ENCODE data around the gene SERPINH1. TPM values are rescaled to one million over a fixed set of nuclear protein-coding genes. Genes with fewer than 3 reads are reported as not detected.

Gene SERPINH1
- polyA plus RNA-seq, 3 donors, result 1.6 to 4.6 (median 2.1) TPM

DNA sequence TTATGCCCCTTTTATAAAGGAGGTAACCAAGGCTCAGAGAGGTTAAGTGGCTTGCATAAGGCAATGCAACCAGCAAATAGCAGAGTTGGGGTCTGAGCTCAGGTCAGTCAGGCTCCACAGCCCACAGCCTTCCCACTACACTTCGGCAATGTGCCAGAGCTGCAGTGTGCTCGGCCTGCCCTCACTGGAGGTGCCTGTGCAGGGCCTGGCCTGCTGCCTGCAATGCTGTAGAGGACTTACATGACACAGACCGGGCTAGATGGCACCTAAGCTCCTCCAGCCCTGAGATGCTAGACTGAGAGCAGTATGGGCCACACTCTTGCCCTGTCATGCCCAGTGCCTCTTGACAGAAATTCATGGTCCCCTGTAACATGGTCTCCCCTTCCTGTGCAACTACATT, 49.8 kb downstream of the SERPINH1 start:
- Histone ChIP-seq H4K20me1 (ENCODE audit: insufficient read depth, low read length) (no peaks in the 10 kb centered on the region), H3K9me3 (replicated peaks in 1 of 2; ENCODE audit: control insufficient read depth in 1 of 2, insufficient read depth in 1 of 2, low read length in 2 of 2) (no peaks in the 10 kb centered on the region), H3K4me3 (replicated peaks in 1 of 3; ENCODE audit: low read depth in 2 of 3, low read length in 3 of 3) (no peak overlapping the region), H3K36me3 (replicated peaks in 1 of 2; ENCODE audit: control insufficient read depth in 1 of 2, insufficient read depth in 2 of 2, low read length in 2 of 2) (no peaks in the 10 kb centered on the region), H3K79me2 (ENCODE audit: insufficient read depth, low read length) (no peaks in the 10 kb centered on the region), H2AFZ (ENCODE audit: insufficient read depth, low read depth, low read length, poor library complexity, severe bottlenecking) (no peak overlapping the region), H3K4me1 (ENCODE audit: control insufficient read depth in 1 of 2, insufficient read depth in 2 of 2, low read length in 2 of 2) (no peaks in the 10 kb centered on the region), H3K27me3 (ENCODE audit: control insufficient read depth in 2 of 2, insufficient read depth in 2 of 2, low read length in 2 of 2) (no peaks in the 10 kb centered on the region), H3K27ac (ENCODE audit: low read depth in 1 of 2, low read length in 2 of 2) (no peak overlapping the region), H3K4me2 (replicated peaks; ENCODE audit: extremely low read depth, low read length, poor library complexity, severe bottlenecking) (no peak overlapping the region), H3K9ac (ENCODE audit: insufficient read depth, low read length, poor library complexity, severe bottlenecking) (no peak overlapping the region)
- no peak overlapping the region for H3K27ac Mint-ChIP-seq
- no peak overlapping the region for H3K4me3 Mint-ChIP-seq
- H3K36me3 Mint-ChIP-seq, result no peaks in the 10 kb centered on the region
- no peak for DNase-seq
- H3K9me3 Mint-ChIP-seq, result no peaks in the 10 kb centered on the region
- peaks cover 2 to 10% (median 7%) of the 10 kb centered on the region in 3 donors for H3K27me3 Mint-ChIP-seq (ENCODE audit: low read depth in 3 of 3)
- intact Hi-C loops (cut with micrococcal nuclease), result no loop called here
- TF ChIP-seq, protein P1, sequence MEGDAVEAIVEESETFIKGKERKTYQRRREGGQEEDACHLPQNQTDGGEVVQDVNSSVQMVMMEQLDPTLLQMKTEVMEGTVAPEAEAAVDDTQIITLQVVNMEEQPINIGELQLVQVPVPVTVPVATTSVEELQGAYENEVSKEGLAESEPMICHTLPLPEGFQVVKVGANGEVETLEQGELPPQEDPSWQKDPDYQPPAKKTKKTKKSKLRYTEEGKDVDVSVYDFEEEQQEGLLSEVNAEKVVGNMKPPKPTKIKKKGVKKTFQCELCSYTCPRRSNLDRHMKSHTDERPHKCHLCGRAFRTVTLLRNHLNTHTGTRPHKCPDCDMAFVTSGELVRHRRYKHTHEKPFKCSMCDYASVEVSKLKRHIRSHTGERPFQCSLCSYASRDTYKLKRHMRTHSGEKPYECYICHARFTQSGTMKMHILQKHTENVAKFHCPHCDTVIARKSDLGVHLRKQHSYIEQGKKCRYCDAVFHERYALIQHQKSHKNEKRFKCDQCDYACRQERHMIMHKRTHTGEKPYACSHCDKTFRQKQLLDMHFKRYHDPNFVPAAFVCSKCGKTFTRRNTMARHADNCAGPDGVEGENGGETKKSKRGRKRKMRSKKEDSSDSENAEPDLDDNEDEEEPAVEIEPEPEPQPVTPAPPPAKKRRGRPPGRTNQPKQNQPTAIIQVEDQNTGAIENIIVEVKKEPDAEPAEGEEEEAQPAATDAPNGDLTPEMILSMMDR (IDR thresholded peaks at IDR 0.05), result no peak
- no peaks in the 10 kb centered on the region for H3K4me1 Mint-ChIP-seq
- WGBS (ENCODE audit: insufficient coverage), result 90% methylated on average over 3 of the region's 3 CpGs

DNA sequence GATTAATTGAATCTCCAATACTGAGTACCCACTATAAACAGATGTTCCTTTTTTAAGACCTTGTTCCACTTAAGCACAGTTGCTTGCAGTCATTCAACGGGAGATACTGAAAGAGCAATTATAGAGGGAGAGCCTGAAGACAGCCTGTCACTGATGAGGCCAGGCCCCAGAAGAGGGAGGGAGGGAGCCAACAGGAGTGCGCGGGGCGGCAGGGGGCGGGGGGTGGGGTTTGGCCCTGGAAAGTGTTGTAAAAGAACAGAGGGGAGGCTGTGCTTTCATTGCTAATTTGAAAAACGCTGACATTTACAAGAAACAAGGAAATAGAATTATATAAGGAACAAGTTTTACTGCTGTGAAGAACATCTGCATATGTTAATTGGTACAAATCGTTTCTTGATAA, 53.7 kb downstream of the SERPINH1 start:
- no peak overlapping the region for H2AFZ ChIP-seq (ENCODE audit: insufficient read depth, low read depth, low read length, poor library complexity, severe bottlenecking)
- Mint-ChIP-seq H3K27ac (peak overlapping the region in 1 of 7 donors; percentile 65), H3K9me3 (peaks cover 0 to 10% (median 4%) of the 10 kb centered on the region in 7 donors), H3K4me3 (no peak overlapping the region), H3K36me3 (no peaks in the 10 kb centered on the region), H3K4me1 (no peaks in the 10 kb centered on the region), H3K27me3 (ENCODE audit: low read depth in 3 of 3) (peaks cover 4 to 12% (median 8%) of the 10 kb centered on the region in 3 donors)
- H3K27ac ChIP-seq (ENCODE audit: low read depth in 1 of 2, low read length in 2 of 2), result no peak overlapping the region
- H3K79me2 ChIP-seq (ENCODE audit: insufficient read depth, low read length), result no peaks in the 10 kb centered on the region
- H4K20me1 ChIP-seq (ENCODE audit: insufficient read depth, low read length), result no peaks in the 10 kb centered on the region
- DNase-seq, result no peak
- H3K4me1 ChIP-seq (ENCODE audit: control insufficient read depth in 1 of 2, insufficient read depth in 2 of 2, low read length in 2 of 2), result no peaks in the 10 kb centered on the region
- WGBS (ENCODE audit: insufficient coverage), result 100% methylated on average over 3 of the region's 7 CpGs
- H3K4me2 ChIP-seq (replicated peaks; ENCODE audit: extremely low read depth, low read length, poor library complexity, severe bottlenecking), result no peak overlapping the region
- no peaks in the 10 kb centered on the region for H3K27me3 ChIP-seq (ENCODE audit: control insufficient read depth in 2 of 2, insufficient read depth in 2 of 2, low read length in 2 of 2)
- H3K36me3 ChIP-seq (replicated peaks in 1 of 2; ENCODE audit: control insufficient read depth in 1 of 2, insufficient read depth in 2 of 2, low read length in 2 of 2), result no peaks in the 10 kb centered on the region
- H3K4me3 ChIP-seq (replicated peaks in 1 of 3; ENCODE audit: low read depth in 2 of 3, low read length in 3 of 3), result no peak overlapping the region
- H3K9ac ChIP-seq (ENCODE audit: insufficient read depth, low read length, poor library complexity, severe bottlenecking), result no peak overlapping the region
- TF ChIP-seq, protein P1 (IDR thresholded peaks at IDR 0.05), result no peak
- intact Hi-C loops (cut with micrococcal nuclease), result no loop called here
- H3K9me3 ChIP-seq (replicated peaks in 1 of 2; ENCODE audit: control insufficient read depth in 1 of 2, insufficient read depth in 1 of 2, low read length in 2 of 2), result peaks cover 0 to 3% of the 10 kb centered on the region in 2 donors
